GM12892 (cell line): Measurements from ENCODE around the gene EMP2.

Experiments used
- POLR2A ChIP-seq: IDR thresholded peaks from 2 replicates; pipeline ENCODE4 v1.6.1; 2011; ENCODE audit warnings: low read depth, low read length, control low read depth
- POLR2AphosphoS5 ChIP-seq: IDR thresholded peaks from 2 replicates; pipeline ENCODE4 v1.6.1; 2011; ENCODE audit warnings: low read depth, low read length, control low read depth

DNA sequence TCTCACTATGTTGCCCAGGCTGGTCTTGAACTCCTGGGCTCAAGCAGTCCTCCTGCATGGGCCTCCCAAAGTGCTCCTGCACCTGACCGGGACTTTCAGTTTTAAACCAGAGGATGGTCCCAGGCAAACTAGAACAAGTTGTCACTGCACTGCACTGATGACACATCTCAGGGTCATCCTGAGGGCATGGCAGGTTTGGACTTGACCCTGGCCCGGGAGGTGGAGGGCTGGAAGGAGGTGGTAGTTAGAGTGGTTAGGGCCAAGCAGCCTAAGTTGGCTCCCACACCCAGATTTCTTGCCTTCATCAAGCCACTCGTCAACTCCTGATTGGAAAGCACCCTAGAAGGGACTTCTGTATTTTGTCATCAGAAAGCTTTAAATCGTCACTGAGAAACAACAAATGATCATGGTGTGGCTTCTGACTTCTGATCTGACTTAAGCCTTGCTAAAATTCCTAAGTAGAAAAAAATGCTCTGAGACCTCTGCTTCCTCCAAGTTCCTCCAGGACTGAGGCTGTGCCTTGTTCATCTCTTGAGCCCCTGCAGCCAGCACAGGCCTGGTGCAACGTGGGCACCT, 43.5 kb downstream of the EMP2 start:
- TF ChIP-seq POLR2A (no peak), POLR2AphosphoS5 (no peak)
